Neural cell (in vitro differentiated cells): Measurements from ENCODE around the gene OTUD5.

Experiments
- EZH2 ChIP-seq: fragments of 200-600, 300-800 bp; shearing (Covaris generic), sonication (generic); IDR thresholded peaks from 2 replicates; pipeline ENCODE4 v1.6.1; 2014; ENCODE audit warnings: antibody characterized with exemption, low read length, borderline replicate concordance, mild to moderate bottlenecking; ENCODE audit not compliant: insufficient read depth, poor library complexity, severe bottlenecking
- MXI1 ChIP-seq: fragments of 450-650 bp; conservative IDR thresholded peaks from 2 replicates; pipeline ENCODE4 v1.6.1; 2014; ENCODE audit warnings: antibody characterized with exemption, mild to moderate bottlenecking; ENCODE audit not compliant: poor library complexity, severe bottlenecking
- POLR2AphosphoS5 ChIP-seq: IDR thresholded peaks from 2 replicates; pipeline ENCODE4 v1.6.1; 2012
- TAF1 ChIP-seq: IDR thresholded peaks from 2 replicates; pipeline ENCODE4 v1.6.1; 2012; ENCODE audit warnings: low read depth
- TF ChIP-seq, protein P1 (sequence below): fragments of 450-650 bp; IDR thresholded peaks from 2 replicates; pipeline ENCODE4 v1.5.1; 2014; ENCODE audit warnings: antibody characterized with exemption, mild to moderate bottlenecking, moderate library complexity; ENCODE audit not compliant: poor library complexity, severe bottlenecking
- TF ChIP-seq, protein P2 (sequence below): IDR thresholded peaks from 2 replicates; pipeline ENCODE4 v1.6.1; 2012; ENCODE audit warnings: borderline replicate concordance

DNA sequence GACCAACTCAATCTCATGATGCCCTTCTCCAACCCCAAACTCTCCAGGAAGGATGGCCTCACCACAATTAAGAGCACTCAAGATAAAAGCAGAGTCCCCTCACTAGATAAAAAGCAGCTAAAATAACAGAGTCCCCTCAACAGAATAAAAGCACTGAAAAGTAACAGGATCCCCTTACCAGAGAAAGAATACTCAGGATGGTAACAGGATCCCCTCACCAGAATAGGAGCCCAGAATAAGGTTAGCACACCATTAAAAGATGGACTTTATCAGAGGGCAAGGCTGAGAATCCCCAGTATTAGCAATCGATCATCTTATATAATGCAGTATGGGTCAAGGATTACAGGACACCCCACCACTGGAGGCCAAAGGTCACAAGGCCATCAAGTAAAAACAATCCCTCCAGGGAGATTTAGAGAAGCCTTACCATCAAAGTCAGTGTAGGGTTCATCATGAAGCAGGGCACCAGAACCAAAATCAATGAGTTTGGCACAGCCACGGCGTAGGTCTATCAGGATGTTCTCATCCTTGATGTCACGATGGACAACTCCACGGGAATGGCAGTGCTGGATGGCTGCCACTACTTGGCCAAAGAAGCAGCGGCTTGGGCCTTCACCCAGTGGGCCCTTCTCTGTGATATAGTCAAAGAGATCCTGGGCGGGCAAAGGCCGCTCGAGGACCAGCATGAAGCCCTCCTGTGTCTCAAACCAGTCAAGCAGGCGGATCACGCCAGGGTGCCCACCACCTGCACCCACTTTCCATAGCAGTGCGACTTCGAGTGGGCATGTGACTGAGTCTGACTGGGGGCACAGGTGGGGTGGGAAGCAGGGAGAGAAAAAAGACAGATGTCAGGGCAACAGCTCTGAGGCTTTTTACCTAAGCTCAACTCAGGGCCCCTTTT is 42.6 kb downstream of the OTUD5 start:
- TF ChIP-seq POLR2AphosphoS5 (no peak), MXI1 (no peak), EZH2 (no peak), TAF1 (no peak)
- TF ChIP-seq, protein P1, sequence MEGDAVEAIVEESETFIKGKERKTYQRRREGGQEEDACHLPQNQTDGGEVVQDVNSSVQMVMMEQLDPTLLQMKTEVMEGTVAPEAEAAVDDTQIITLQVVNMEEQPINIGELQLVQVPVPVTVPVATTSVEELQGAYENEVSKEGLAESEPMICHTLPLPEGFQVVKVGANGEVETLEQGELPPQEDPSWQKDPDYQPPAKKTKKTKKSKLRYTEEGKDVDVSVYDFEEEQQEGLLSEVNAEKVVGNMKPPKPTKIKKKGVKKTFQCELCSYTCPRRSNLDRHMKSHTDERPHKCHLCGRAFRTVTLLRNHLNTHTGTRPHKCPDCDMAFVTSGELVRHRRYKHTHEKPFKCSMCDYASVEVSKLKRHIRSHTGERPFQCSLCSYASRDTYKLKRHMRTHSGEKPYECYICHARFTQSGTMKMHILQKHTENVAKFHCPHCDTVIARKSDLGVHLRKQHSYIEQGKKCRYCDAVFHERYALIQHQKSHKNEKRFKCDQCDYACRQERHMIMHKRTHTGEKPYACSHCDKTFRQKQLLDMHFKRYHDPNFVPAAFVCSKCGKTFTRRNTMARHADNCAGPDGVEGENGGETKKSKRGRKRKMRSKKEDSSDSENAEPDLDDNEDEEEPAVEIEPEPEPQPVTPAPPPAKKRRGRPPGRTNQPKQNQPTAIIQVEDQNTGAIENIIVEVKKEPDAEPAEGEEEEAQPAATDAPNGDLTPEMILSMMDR = no peak
- TF ChIP-seq, protein P2, sequence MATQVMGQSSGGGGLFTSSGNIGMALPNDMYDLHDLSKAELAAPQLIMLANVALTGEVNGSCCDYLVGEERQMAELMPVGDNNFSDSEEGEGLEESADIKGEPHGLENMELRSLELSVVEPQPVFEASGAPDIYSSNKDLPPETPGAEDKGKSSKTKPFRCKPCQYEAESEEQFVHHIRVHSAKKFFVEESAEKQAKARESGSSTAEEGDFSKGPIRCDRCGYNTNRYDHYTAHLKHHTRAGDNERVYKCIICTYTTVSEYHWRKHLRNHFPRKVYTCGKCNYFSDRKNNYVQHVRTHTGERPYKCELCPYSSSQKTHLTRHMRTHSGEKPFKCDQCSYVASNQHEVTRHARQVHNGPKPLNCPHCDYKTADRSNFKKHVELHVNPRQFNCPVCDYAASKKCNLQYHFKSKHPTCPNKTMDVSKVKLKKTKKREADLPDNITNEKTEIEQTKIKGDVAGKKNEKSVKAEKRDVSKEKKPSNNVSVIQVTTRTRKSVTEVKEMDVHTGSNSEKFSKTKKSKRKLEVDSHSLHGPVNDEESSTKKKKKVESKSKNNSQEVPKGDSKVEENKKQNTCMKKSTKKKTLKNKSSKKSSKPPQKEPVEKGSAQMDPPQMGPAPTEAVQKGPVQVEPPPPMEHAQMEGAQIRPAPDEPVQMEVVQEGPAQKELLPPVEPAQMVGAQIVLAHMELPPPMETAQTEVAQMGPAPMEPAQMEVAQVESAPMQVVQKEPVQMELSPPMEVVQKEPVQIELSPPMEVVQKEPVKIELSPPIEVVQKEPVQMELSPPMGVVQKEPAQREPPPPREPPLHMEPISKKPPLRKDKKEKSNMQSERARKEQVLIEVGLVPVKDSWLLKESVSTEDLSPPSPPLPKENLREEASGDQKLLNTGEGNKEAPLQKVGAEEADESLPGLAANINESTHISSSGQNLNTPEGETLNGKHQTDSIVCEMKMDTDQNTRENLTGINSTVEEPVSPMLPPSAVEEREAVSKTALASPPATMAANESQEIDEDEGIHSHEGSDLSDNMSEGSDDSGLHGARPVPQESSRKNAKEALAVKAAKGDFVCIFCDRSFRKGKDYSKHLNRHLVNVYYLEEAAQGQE = no peak
